PC-9 (cell line): ENCODE results near the gene CYP20A1. TPM values are rescaled to one million over a fixed set of nuclear protein-coding genes. Genes with fewer than 3 reads are reported as not detected.
"Not testable (repeated sequence)": the region's sequence is repeated elsewhere in the genome, so short reads cannot be mapped to it uniquely, and the experiment has no call there.

ENCODE experiments used
- Bru-seq: library from RNA; stranded (reverse); fragments of 400-500 nt; gene quantifications from one replicate; lab custom pipeline; 2021; lab: Mats Ljungman, UMichigan
- BruChase-seq, 2 experiments: library from RNA; stranded (reverse); fragments of 400-500 nt; gene quantifications; one replicate each; lab custom pipeline; 2021; lab: Mats Ljungman, UMichigan
- BruUV-seq: library from RNA; stranded (reverse); fragments of 400-500 nt; replicated peaks from 2 replicates; lab custom pipeline; 2021; lab: Mats Ljungman, UMichigan
- CTCF ChIA-PET: fragments of 300-600 bp; sonication (Branson Sonifier 250); formaldehyde crosslinking; loops from one replicate; lab custom pipeline; 2022; ENCODE audit warnings: antibody characterized with exemption; lab: Charles Lee
- POLR2A ChIA-PET: fragments of 300-600 bp; sonication (Branson Sonifier 250); formaldehyde crosslinking; loops from one replicate; lab custom pipeline; 2022; ENCODE audit warnings: antibody characterized with exemption; ENCODE audit not compliant: unreplicated experiment; lab: Charles Lee
- DNase-seq, 2 experiments: peaks; one replicate each; pipeline versions ENCODE4 v3.0.0 to v3.0.0-alpha.2; 2015 to 2022; ENCODE audit warnings: mixed read lengths in 1 of 2
- H2AFZ ChIP-seq: fragments of 200-600 bp; sonication (generic); 2 replicates; pipeline ENCODE4 v1.8.1; 2017; ENCODE audit warnings: antibody characterized with exemption
- H3F3A ChIP-seq: fragments of 200-600 bp; sonication (generic); 2 replicates; pipeline ENCODE4 v1.8.1; 2017; ENCODE audit warnings: antibody characterized with exemption, mild to moderate bottlenecking, low read depth; ENCODE audit not compliant: insufficient read depth
- H3K27ac ChIP-seq: fragments of 200-600 bp; sonication (generic); 2 replicates; pipeline ENCODE4 v1.6.1; 2016; ENCODE audit warnings: mixed run types
- H3K27me3 ChIP-seq: fragments of 200-600 bp; sonication (generic); 2 replicates; pipeline ENCODE4 v1.6.1; 2016; ENCODE audit warnings: low read depth, mixed run types; ENCODE audit not compliant: insufficient read depth
- H3K36me3 ChIP-seq: fragments of 200-600 bp; sonication (generic); 2 replicates; pipeline ENCODE4 v1.6.1; 2016; ENCODE audit warnings: low read depth, mixed run types
- H3K4me1 ChIP-seq: fragments of 200-600 bp; sonication (generic); replicated peaks from 2 replicates; pipeline ENCODE4 v1.6.1; 2016; ENCODE audit warnings: mixed run types; ENCODE audit not compliant: insufficient read depth
- H3K4me2 ChIP-seq: fragments of 200-600 bp; sonication (generic); 2 replicates; pipeline ENCODE4 v1.6.1; 2017; ENCODE audit warnings: mixed run types
- H3K4me3 ChIP-seq: fragments of 200-600 bp; sonication (generic); 2 replicates; pipeline ENCODE4 v1.6.1; 2016; ENCODE audit warnings: mixed run types
- H3K79me2 ChIP-seq: fragments of 200-600 bp; sonication (generic); 2 replicates; pipeline ENCODE4 v1.6.1; 2017; ENCODE audit warnings: low read depth, mixed run types
- H3K9me2 ChIP-seq: fragments of 200-600 bp; sonication (generic); 2 replicates; pipeline ENCODE4 v1.8.1; 2017; ENCODE audit warnings: mild to moderate bottlenecking; ENCODE audit not compliant: insufficient read depth
- H3K9me3 ChIP-seq: fragments of 200-600 bp; sonication (generic); 2 replicates; pipeline ENCODE4 v1.8.1; 2016; ENCODE audit warnings: low read depth; ENCODE audit not compliant: insufficient read depth
- H4K20me1 ChIP-seq: fragments of 200-600 bp; sonication (generic); 2 replicates; pipeline ENCODE4 v1.8.1; 2017; ENCODE audit not compliant: insufficient read depth
- intact Hi-C: fragments of 100-400 bp; cut with micrococcal nuclease; formaldehyde crosslinking; loops from one replicate; pipeline ENCODE4 v1.10.0; 2022; ENCODE audit not compliant: unreplicated experiment
- long read RNA-seq: library from polyadenylated mRNA; stranded (forward); transcript quantifications from one replicate; pipeline ENCODE4 v2.0.0, GENCODE V29; 2022
- total RNA-seq: library from RNA; stranded (reverse); gene quantifications from 2 replicates; pipeline ENCODE4 v1.2.3, GENCODE V29; 2021
- TF ChIP-seq, protein P1 (sequence below): fragments of 200-600 bp; sonication (generic); conservative IDR thresholded peaks from 2 replicates; pipeline ENCODE4 v1.6.1; 2017; ENCODE audit warnings: mixed run types, antibody characterized with exemption, mild to moderate bottlenecking, moderate library complexity

The CYP20A1 gene, protein sequence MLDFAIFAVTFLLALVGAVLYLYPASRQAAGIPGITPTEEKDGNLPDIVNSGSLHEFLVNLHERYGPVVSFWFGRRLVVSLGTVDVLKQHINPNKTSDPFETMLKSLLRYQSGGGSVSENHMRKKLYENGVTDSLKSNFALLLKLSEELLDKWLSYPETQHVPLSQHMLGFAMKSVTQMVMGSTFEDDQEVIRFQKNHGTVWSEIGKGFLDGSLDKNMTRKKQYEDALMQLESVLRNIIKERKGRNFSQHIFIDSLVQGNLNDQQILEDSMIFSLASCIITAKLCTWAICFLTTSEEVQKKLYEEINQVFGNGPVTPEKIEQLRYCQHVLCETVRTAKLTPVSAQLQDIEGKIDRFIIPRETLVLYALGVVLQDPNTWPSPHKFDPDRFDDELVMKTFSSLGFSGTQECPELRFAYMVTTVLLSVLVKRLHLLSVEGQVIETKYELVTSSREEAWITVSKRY
- 6.8 and 6.9 TPM in 2 replicates for total RNA-seq
- Bru-seq, nascent RNA: percentile 61 among the genes with signal in this experiment
- percentile 53 among the genes with signal in this experiment for BruChase-seq, experiment 1, labeled RNA remaining after a 2-hour chase
- percentile 59 among the genes with signal in this experiment for BruChase-seq, experiment 2, labeled RNA remaining after a 6-hour chase
- long read RNA-seq, transcript CYP20A1-201 (13 exons, 1,949 nt): major isoform, 5 of 15 reads
- long read RNA-seq, partial matches to known transcripts: 2 of 15 reads
- long read RNA-seq, other reads (novel, unspliced or antisense): 4 of 15 reads

DNA sequence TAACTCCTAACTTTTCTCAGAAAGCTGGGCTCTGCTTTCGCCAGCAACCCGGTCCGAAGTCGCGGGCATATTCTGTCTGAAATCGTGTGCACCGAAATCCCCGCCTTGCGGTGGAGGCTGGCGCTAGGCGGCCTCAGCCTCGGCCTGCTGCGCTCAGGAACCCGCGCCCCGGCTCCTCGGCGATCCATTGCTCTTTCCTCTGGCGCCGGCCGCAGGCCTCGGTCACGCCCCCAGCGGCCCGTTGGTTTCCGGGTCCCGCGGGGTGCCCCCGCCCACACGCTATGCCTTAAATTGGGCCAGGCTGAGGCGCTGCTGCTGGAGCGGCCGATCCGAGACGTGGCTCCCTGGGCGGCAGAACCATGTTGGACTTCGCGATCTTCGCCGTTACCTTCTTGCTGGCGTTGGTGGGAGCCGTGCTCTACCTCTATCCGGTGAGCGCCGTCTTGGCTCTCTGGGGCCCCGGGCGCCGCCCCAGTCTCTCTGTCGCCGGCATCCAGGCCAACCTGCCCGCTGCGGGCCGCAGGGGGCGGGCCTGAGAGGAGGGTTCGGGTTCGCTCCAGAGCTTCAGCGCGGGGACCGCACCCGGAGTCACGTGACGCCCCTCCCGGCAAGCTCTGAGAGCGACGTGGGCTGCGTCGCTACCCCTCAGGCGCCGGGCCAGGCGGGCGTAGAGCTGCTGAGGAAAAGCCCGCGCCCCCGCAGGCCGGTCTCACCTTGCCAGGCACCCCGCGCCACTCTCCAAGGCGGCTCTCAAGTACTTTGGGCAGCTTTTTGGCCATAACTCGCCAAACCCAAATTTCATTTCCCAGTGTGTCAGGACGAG, at the start of gene CYP20A1:
CYP20A1 (plus strand) TSS at position 315 of the 823 bp plus-strand sequence; CDS start at position 360, 45 bp downstream.
- peak within 1 kb of the TSS; percentile 97 for H3K4me3 ChIP-seq
- H3K9me3 ChIP-seq: no peaks in the 10 kb centered on the region
- no peaks in the 10 kb centered on the region for H4K20me1 ChIP-seq
- H2AFZ ChIP-seq: peak within 1 kb of the TSS; percentile 93
- ChIA-PET POLR2A (interaction anchor here (0.8 kb wide), 1 partner anchor 16 kb away, joined by 5 read pairs; no protein-coding TSS in a partner anchor), CTCF (interaction anchor here (0.8 kb wide), 1 partner anchor 1808 kb away, joined by 3 read pairs; no protein-coding TSS in a partner anchor)
- peaks cover 7% of the 10 kb centered on the region; the same call in 1 of the 2 replicates for H3K79me2 ChIP-seq
- H3K4me2 ChIP-seq: peak within 1 kb of the TSS; percentile 76
- H3K9me2 ChIP-seq: no peaks in the 10 kb centered on the region
- peak within 1 kb of the TSS; percentile 82 for H3K27ac ChIP-seq
- intact Hi-C loops: loop anchor here (2.0 kb wide), 1 partner anchor 328 kb away; the partner anchor contains the start of gene WDR12
- H3F3A ChIP-seq: peaks cover 9% of the 10 kb centered on the region; the same call in 1 of the 2 replicates
- H3K4me1 ChIP-seq: peaks cover 5% of the 10 kb centered on the region; the same call in 1 of the 2 replicates
- H3K36me3 ChIP-seq: no peaks in the 10 kb centered on the region
- peak; percentile 78 to 93 for DNase-seq
- BruUV-seq: no TSS peak
- TF ChIP-seq, protein P1, sequence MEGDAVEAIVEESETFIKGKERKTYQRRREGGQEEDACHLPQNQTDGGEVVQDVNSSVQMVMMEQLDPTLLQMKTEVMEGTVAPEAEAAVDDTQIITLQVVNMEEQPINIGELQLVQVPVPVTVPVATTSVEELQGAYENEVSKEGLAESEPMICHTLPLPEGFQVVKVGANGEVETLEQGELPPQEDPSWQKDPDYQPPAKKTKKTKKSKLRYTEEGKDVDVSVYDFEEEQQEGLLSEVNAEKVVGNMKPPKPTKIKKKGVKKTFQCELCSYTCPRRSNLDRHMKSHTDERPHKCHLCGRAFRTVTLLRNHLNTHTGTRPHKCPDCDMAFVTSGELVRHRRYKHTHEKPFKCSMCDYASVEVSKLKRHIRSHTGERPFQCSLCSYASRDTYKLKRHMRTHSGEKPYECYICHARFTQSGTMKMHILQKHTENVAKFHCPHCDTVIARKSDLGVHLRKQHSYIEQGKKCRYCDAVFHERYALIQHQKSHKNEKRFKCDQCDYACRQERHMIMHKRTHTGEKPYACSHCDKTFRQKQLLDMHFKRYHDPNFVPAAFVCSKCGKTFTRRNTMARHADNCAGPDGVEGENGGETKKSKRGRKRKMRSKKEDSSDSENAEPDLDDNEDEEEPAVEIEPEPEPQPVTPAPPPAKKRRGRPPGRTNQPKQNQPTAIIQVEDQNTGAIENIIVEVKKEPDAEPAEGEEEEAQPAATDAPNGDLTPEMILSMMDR: no peak; the same call in 1 of the 2 replicates
- H3K27me3 ChIP-seq: no peaks in the 10 kb centered on the region

DNA sequence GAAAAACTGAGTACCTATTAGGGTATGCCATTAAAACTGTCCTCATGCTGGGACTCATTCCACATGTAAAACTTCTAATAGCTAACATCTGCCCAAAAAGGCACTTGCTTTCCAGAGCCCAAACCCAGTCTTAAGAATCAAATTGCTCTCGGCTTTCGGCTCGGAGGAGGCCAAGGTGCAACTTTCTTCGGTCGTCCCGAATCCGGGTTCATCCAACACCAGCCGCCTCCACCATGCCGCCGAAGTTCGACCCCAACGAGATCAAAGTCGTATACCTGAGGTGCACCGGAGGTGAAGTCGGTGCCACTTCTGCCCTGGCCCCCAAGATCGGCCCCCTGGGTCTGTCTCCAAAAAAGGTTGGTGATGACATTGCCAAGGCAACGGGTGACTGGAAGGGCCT, 48.3 kb upstream of the CYP20A1 start:
- H4K20me1 ChIP-seq, H3F3A ChIP-seq, POLR2A ChIA-PET, H3K27ac ChIP-seq, H3K27me3 ChIP-seq, H3K4me3 ChIP-seq, H3K9me2 ChIP-seq, intact Hi-C loops, CTCF ChIA-PET, H3K9me3 ChIP-seq, H2AFZ ChIP-seq, H3K4me1 ChIP-seq, H3K4me2 ChIP-seq, DNase-seq, H3K79me2 ChIP-seq, H3K36me3 ChIP-seq, BruUV-seq: not testable (repeated sequence)

DNA sequence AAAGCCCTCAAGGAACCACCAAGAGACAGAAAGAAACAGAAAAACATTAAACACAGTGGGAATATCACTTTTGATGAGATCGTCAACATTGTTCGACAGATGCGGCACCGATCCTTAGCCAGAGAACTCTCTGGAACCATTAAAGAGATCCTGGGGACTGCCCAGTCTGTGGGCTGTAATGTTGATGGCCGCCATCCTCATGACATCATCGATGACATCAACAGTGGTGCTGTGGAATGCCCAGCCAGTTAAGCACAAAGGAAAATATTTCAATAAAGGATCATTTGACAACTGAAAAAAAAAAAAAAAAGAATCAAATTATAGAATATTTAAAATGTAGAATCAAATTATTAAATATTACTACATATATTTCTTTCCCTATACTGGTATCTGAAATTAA, 47.8 kb upstream of the CYP20A1 start:
- DNase-seq, H3K36me3 ChIP-seq, H2AFZ ChIP-seq, H3K9me3 ChIP-seq, H3K4me1 ChIP-seq, CTCF ChIA-PET, H3K4me3 ChIP-seq, H3K79me2 ChIP-seq, H3K27ac ChIP-seq, H3F3A ChIP-seq, intact Hi-C loops, H4K20me1 ChIP-seq, H3K9me2 ChIP-seq, BruUV-seq, H3K27me3 ChIP-seq, POLR2A ChIA-PET, H3K4me2 ChIP-seq: not testable (repeated sequence)
